ENCODE data around the gene SCCPDH. TPM values are rescaled to one million over a fixed set of nuclear protein-coding genes. Genes with fewer than 3 reads are reported as not detected.

The SCCPDH gene
- total RNA-seq, 4 donors from 2014 or later: 0.95 to 8.2 (median 3.8) TPM

GRCh38 chr1:246695666-246696065 lies 28.5 kb upstream of the SCCPDH start:
- Histone ChIP-seq H3K4me3 (no peak overlapping the region), H3K27ac (no peak overlapping the region), H3K4me1 (peaks cover 0 to 27% (median 5%) of the 10 kb centered on the region in 3 donors), H3K9me3 (no peaks in the 10 kb centered on the region), H3K27me3 (no peaks in the 10 kb centered on the region), H3K36me3 (no peaks in the 10 kb centered on the region)
- intact Hi-C loops (cut with DNase I): loop anchor here (5.0 kb wide), 1 partner anchor 198 kb away; no protein-coding TSS in a partner anchor
- TF ChIP-seq CTCF (IDR thresholded peaks at IDR 0.05): no peak
- TF ChIP-seq POLR2A (IDR thresholded peaks at IDR 0.05): no peak
- DNase-seq: no peak
- WGBS, 2 donors: 93 to 98% methylated on average over 5 of the region's 5 CpGs

- Histone ChIP-seq H3K36me3 (no peaks in the 10 kb centered on the region), H3K4me1 (peaks cover 0 to 27% (median 5%) of the 10 kb centered on the region in 3 donors), H3K27ac (peak overlapping the region in 3 of 4 donors; percentile 24 to 61 (median 52)), H3K4me3 (peak overlapping the region in 3 of 4 donors; percentile 26 to 61 (median 30)), H3K9me3 (no peaks in the 10 kb centered on the region), H3K27me3 (no peaks in the 10 kb centered on the region)
- intact Hi-C loops (cut with DNase I): loop anchor here (5.0 kb wide), 1 partner anchor 201 kb away; no protein-coding TSS in a partner anchor
- WGBS, 2 donors: 64 to 68% methylated on average over 6 to 8 of the region's 8 CpGs
- DNase-seq: no peak
- TF ChIP-seq POLR2A (IDR thresholded peaks at IDR 0.05) (no peak), CTCF (IDR thresholded peaks at IDR 0.05) (no peak)
Measured at GRCh38 chr1:246698466-246699094, 25.6 kb upstream of the SCCPDH start.

GRCh38 chr1:246699095-246699735 lies 25.0 kb upstream of the SCCPDH start:
- Histone ChIP-seq H3K27ac (peak overlapping the region in 3 of 4 donors; percentile 24 to 61 (median 52)), H3K4me1 (peaks cover 0 to 27% (median 5%) of the 10 kb centered on the region in 3 donors), H3K36me3 (no peaks in the 10 kb centered on the region), H3K9me3 (no peaks in the 10 kb centered on the region), H3K4me3 (peak overlapping the region in 3 of 4 donors; percentile 26 to 61 (median 30)), H3K27me3 (no peaks in the 10 kb centered on the region)
- intact Hi-C loops (cut with DNase I): loop anchor here (5.0 kb wide), 1 partner anchor 202 kb away; no protein-coding TSS in a partner anchor
- 5 to 7% methylated on average over 18 of the region's 18 CpGs for WGBS, 2 donors
- peak; percentile 44 for DNase-seq
- TF ChIP-seq CTCF (IDR thresholded peaks at IDR 0.05): peak; percentile 61 to 83 (median 79)
- TF ChIP-seq POLR2A (IDR thresholded peaks at IDR 0.05): no peak

- no peak overlapping the region for H3K27ac ChIP-seq
- peaks cover 0 to 9% (median 4%) of the 10 kb centered on the region in 3 donors for H3K4me1 ChIP-seq
- TF ChIP-seq POLR2A (IDR thresholded peaks at IDR 0.05) (no peak), CTCF (IDR thresholded peaks at IDR 0.05) (no peak)
- H3K27me3 ChIP-seq: no peaks in the 10 kb centered on the region
- H3K36me3 ChIP-seq: no peaks in the 10 kb centered on the region
- H3K9me3 ChIP-seq: no peaks in the 10 kb centered on the region
- no peak overlapping the region for H3K4me3 ChIP-seq
- intact Hi-C loops (cut with DNase I): no loop called here
- WGBS, 2 donors: 40 to 49% methylated on average over 8 of the region's 8 CpGs
- DNase-seq: no peak
Measured at GRCh38 chr1:246703581-246703980, 20.6 kb upstream of the SCCPDH start.

GRCh38 chr1:246705368-246705767 lies 18.8 kb upstream of the SCCPDH start:
- TF ChIP-seq CTCF (IDR thresholded peaks at IDR 0.05) (no peak), POLR2A (IDR thresholded peaks at IDR 0.05) (no peak)
- H3K27ac ChIP-seq: no peak overlapping the region
- intact Hi-C loops (cut with DNase I): no loop called here
- no peaks in the 10 kb centered on the region for H3K4me1 ChIP-seq
- H3K27me3 ChIP-seq: no peaks in the 10 kb centered on the region
- no peak for DNase-seq
- 40 to 42% methylated on average over 3 of the region's 3 CpGs for WGBS, 2 donors
- no peaks in the 10 kb centered on the region for H3K9me3 ChIP-seq
- no peaks in the 10 kb centered on the region for H3K36me3 ChIP-seq
- H3K4me3 ChIP-seq: no peak overlapping the region
